ENCODE results near the gene IPPK.

The IPPK gene

DNA sequence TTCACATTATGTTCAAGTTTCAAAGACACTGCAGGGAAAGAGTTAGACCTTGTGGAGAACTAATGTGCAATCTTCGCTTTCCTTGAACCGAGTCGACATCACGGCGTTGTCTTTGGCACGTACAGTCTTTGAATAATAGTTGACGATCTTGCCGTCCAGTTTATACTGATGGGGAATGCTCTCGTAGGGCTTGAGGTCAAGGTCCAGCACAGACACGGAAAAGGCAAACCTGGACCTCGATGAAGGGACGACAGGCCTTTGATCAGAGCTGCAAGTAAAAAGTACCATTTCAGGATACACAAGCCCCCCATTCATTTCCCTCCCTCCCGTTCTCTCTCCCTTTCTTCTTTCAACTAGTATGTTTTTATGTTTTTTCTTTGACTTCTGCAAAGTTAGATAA, 54.1 kb downstream of the IPPK start:
- DNase-seq (ENCODE audit: low read depth, low spot score), result no peak

DNA sequence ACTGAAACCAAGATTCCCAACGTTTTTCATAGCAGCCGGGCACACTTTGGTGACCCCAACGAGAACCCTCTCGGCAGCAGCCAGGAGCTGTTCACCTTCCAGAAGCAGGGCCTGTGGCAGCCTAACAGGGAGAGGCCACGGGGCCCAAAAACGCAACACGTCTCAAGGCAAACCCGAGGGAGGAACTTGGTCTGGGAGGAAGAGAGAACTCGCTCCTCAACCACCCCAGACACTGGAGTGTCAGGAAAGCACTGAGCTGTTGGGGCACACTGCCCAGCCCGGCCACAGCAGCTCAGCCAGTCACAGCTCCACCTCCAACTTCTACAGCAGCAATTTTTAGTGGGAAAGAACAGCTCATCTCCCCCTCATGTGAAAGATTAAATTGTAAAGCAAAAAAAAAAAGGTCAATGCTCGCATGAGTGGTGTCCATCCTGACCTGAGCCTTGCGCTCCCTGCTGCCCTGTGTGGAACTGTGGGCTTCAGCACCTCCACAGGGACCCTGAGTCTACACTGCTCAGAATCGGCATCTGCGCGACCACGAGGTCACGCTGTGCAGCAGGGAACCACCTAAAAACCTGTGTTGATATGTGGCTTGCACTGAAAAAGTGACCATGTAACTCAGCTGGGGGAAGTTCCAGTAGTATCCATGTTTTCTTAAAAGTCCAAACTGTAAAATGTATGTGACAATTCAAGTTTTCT, 55.0 kb downstream of the IPPK start:
- no peak for DNase-seq (ENCODE audit: low read depth, low spot score)

DNA sequence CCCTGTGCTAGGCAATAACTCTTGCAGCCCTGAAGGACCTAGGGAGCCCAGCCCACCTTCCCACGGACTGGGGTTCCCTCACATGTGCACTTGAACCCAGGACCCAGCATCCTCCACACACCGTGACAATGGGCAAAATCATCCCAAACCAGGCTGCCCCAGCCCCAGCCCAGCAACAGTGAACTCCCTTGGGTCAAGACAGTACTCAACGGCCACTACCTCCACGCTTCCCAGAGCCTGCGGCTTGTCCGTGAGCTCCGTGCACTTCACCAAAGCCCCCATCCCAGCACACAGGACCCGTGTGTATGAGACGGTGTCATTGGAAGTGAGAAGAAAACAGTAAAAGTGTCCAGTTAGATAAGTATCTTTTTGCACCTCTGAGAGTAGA, 55.8 kb downstream of the IPPK start:
- no peak for DNase-seq (ENCODE audit: low read depth, low spot score)

DNA sequence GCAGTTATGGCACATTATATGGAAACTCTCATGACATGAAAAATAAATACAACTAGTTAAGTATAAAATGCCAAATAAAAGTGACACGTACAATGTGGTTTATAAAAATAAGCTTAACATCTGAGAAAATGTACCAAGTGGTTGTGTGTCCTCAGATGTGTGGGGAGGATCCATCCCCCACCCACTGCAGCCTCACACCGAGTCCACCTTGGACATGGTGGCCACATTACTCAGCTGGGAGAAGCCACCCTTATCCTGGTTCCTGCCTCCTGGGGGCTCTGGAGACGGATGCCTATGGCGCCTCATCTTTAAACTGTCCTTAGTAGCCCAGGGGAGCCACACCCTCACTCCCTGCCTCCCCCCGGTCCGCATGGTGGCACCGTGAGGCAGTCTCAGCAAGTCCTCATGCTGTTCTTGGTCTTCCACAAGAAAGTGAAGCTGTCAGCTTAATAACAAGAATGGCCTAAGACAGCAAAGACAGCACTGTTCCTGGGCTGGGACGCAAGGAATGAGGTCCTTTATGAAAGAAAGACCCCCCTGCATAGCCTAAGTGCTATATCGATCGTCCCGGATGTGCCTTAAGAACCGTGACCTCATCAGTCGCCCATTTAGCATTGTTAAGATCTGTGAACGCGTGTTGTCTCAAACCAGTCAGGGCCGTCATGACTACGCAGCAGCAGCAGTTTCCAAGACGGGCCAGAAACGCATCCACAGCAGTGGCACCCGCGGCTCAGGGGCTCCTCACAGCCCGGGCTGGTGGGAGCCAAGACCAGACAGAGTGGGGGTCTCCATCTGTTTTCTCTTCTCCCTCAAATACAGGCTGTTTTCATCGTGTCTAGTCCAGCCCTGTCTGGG, 56.4 kb downstream of the IPPK start:
- no peak for DNase-seq (ENCODE audit: low read depth, low spot score)

DNA sequence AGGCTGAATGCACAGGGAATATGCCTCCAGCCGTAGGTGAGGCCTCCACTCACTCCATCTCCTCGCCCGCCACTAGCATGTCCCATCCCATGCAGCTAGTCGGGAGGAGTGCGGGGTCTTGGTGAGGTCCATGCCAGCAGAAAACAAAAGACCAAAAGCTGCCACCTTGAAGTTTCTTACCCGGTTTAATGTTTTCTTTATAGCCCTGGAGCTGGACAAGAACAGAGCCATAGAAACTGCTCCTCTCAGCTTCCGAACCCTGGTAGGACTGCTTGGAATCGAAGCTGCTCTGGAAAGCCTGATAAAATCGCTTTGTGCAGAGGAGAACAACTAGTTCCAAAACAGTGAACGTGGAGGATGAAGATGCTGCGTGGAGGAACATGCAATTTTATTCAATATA, 57.1 kb downstream of the IPPK start:
- no peak for DNase-seq (ENCODE audit: low read depth, low spot score)

DNA sequence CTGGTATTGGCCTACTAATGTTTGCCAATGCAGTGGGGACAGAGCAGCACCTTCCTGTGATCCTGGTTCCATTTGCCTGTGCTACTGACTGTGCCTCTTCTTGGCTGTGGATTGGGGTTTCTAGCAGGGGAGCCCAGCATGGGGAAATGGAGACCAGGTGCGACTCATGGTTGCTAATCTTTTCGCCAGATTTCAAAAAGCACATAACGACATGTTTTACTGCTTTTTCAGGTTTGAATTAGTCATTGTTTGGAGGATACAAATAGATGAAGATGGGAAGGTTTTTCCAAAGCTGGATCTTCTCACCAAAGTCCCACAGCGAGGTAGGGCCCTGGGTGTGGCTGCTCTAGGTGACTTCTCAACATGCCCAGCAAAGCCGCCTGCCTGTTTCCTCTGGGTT, 57.6 kb downstream of the IPPK start:
- DNase-seq (ENCODE audit: low read depth, low spot score), result no peak

DNA sequence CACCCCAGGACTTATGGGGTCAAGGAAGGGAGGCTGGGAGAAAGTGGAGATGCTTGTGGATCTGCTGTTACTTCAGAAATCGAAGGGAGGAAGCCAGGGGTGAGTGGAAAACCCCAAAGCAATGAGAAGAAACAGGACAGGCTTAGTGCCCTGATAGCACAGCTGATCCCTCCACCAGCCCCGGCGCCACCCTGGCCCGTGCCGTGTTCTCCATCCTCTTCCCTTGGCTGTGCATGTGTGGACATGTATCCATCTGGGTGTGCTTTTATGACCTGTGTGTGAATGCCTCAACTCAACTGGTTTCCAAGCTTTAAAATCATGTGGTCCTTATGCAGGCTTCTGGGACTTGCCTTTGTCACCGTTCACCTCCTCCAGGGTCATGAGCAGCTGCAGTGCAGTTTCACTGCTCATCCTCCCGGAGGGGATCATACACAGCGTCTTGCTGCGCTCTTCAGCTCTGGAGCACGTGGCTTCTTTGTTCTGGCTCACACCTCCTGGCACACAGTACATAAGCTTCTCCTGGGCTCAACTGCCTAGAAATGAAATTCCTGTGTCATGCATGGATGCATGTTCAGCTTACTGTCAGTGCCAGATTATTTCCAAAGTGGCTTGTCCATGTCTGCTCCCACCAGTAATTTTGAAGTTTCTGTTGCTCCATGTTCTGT, 58.2 kb downstream of the IPPK start:
- DNase-seq (ENCODE audit: low read depth, low spot score), result no peak

DNA sequence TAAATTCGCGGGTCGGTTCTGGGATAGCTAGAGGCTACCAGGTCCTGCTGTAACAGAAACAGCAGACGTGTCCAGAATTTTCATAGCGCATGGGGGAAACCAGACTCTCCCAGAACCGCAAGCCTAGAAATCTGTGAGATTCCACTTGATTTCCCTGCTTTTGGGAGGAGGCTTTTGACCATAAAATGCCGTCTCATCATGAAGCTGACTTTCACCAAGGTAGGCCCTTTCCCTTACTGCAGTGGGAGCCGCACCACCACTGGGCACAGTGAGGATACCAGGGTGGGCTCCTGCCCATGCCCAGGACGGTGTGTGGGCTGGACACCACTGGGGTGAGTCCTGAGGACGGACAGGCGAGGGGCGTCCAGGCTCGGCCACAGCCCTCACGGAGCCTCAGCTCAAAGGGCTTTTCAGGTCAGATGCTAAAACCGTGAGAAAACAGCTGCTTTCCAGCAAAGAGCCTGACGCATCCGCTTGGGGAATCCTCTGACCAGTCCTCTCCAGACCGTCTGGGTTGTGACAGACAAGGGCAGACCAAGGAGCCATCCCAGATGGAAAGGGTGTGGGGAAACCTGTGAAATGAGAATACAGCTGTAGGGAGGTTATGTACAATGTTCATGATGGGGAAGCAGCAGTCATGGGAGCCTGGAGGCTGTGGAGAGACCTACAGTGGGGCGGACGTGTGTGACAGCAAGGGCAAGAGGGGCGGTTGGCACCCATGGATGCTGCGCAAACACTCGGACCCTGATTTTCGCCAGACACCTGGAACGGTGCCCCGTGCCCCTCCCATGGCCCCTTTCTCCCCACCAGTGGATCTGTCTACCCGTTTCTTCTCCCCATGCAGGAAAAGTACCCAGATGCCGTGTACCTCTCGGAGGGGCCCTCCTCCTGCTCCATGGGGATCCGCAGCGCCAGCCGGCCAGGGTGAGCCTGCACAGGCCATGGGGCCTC, 59.2 kb downstream of the IPPK start:
- DNase-seq (ENCODE audit: low read depth, low spot score), result no peak

DNA sequence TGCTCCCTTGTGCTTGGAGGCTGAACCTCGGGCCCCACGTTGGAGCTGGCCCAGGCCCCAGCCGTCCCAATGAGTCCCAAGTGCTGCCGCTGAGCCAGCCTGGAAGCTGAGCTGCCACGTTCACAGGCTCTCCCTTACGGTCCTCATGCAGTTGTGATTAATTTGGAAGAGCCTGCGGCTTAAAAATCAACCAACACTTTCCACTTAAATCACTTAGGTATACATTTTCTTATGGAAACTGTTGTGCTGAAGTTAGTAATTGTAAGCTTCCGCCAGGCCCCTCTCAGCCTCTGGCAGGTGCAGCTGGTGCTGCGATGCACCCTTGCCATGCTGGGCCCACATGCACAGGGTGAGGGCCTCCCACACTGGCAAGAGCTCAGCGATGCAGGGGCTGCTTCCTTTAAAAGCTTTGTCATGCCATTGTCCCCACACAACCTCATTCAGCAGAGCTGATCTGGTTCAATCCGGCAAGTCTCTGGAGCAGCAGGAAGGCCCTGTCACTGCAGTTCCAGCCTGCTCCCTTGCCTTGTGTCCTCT, 61.0 kb downstream of the IPPK start:
- DNase-seq (ENCODE audit: low read depth, low spot score), result no peak

DNA sequence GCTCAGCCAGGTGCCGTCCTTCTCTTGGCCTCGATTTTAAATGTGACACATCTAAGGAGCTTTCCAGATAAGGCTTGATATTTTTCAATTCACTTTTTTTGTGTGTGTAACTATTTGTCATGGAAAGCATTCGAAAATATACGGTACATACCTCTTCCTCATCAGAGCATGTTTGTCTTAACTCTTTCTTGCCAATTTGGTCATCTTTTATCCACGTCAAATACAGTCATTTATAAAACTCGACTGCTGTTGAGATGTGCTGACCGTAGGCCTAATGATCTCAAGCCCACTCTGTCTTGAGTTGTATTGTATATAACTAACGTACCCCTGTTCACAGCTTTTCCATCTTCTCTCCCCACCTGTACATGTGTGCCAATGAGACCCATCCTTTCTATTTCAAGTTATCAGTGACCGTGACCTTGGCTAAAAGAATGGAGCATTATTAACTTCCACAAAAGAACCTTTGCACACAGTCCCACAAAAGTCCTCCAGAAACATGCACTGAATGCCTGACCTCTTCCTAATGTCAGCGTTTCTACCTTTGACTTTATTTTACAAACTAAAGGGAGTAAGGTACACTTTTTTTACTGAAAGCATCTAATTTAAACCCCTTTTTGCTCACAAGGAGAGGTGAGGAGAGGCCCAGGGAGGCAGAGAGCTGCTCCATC, 61.6 kb downstream of the IPPK start:
- no peak for DNase-seq (ENCODE audit: low read depth, low spot score)

DNA sequence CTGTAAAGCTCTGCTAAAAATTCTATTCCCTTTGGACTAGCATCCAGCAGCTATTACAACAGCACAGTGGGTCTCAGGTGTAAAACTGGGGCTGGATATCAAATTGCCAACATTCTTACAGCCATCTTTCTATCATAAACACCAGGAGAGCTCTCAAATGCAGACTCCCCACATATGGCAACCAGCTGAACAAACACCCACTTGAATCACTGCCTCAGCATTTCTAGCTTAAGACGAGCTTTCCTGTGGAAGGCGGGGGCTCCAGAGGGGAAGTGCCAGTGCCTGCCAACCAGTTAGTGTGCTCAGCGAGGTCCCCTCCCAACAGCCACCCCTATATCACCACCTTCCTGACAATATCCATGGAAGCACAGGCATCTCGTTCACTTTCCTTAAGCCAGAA, 62.2 kb downstream of the IPPK start:
- no peak for DNase-seq (ENCODE audit: low read depth, low spot score)

DNA sequence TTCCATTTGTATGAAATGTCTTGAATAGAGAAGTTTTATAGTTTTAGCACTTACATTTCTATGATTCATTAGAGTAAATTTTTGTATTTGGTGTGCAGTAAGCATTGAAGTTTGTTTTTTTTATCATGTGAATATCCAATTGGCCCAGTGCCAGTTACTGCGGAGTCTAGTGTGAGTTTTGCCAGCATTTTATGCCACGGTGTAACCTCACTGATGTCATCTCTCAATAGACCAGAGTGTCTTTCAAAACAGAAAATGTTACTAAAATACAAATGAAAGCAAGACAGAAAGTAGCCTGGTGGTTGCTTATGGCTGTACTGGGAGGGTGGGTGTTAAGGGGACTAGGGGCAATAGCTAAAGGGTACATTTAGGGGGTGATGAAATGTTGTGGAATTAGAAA, 62.8 kb downstream of the IPPK start:
- DNase-seq (ENCODE audit: low read depth, low spot score), result no peak

DNA sequence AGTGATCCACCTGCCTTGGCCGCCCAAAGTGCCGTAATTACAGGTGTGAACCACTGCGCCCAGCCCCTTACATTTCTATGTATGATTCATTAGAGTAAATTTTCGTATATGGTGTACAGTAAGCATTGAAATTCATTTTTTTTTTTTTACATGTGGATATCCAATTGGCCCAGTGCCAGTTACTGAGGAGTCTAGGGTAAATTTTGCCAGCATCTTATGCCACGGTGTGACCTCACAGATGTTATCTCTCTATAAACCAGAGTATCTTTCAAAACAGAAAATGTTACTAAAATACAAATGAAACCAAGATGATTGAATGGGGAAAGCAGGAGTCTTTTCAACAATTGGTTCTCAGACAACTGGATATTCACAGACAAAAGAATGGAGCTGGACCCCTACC, 64.7 kb downstream of the IPPK start:
- DNase-seq (ENCODE audit: low read depth, low spot score), result no peak

DNA sequence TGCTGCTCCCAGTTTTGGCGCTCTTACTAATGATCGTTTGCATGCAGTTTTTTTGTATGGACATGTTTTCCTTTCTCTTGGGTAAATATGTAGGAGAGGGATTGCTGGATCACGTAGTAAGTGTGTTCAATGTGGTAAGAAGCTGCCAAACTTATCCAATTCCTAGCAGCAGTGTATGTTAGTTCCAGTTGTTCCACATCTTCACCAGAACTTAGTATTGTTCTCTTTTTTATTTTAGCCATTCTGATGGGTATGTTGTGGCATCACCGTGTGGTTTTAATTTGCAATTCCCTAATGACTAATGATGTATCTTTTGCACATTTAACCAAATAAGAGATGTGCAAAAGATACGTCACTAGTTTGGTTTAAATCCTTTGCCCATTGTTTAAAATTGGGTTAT, 65.9 kb downstream of the IPPK start:
- no peak for DNase-seq (ENCODE audit: low read depth, low spot score)

DNA sequence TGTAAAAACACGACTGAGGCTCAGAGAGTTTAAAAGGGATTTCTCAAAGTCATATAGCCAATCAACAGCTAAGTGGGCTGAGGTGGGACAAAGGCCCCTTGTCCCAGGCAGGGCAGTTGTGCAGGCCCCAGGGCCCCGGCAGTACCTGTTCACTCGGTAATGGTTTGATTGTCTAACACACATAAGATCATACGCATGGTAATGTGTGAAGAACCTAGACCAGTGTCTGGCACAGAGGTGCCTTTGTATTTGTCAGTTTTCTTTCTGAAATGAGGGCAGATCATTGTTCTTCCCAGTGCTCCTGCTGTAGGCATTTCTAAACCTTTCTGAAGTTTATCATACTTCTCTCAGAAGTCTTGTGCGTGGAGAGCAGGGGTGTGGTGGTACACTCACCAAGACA, 66.8 kb downstream of the IPPK start:
- no peak for DNase-seq (ENCODE audit: low read depth, low spot score)

DNA sequence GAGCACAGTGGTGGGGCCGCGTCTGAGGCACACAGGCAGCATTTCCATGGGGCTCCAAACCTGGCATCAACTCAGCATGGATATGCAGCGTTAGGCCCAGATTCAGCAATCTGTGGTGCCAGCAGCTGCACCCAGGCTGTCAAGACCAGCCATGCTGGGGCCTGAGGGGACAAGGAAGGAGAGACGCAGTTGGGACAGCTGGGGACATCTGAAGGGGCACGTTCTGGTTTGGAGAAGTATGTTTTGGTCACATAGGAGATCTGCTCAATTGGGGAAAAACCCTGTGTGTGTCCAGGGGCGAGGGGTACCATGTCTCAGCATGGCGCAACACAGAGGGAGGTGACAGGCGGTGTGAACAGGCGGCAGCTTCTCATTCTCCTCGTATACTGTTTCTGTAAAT, 67.5 kb downstream of the IPPK start:
- DNase-seq (ENCODE audit: low read depth, low spot score), result no peak

DNA sequence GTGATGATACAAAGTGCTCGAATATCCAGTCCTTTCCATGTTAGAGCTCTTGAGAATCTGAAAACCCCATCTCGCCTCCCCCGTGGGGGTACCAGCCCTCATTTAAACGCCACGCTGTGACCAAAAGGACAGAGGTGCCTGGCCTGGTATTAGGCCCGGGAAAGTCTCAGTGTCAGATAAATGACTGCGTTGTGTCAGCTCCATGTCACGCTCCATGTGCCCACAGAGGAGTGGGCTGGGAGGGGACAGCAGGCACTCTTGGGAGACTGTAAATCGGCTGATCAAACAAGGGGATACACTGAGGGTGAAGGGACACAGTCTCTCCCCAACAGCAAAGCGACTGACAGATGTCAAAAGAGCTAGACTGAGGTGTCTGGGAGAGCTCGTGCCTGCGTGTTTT, 68.5 kb downstream of the IPPK start:
- DNase-seq (ENCODE audit: low read depth, low spot score), result no peak

DNA sequence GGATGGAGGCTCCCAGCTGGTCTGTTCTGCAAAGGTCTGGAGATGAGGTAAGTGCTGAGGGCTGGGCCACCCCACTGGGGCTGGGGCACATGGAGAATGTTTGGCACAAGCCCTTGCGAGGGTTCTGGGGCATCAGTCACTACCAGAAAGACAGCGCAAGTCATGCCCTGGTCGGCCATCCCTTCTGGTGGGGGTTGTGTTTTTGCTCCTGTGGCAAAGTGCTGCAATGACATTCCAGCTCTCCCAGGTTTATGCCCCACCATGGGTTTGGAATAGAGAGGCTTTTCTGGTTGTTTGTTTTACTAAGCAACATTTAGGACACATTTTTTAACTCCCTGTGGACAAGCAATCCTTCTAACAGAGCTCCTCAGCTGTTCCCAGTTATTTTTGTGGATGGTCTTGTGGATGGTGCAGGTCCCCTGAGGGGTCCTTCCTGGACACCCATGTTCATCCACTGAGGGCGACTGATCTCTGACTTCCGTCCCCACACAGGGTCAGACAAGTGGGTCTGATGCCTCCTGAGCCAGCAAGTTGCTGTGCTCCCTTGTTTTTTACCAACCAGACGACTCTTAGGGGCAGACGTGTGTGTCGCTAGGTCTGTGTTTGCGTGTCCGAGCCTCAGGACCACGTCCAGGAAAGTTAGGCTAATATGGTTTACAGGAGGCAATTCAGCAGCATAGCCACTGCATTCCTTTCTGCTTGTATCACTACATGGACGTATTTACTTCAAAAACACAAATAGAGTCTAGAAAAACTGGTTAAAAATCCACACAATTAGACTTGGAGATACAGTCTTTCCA, 69.3 kb downstream of the IPPK start:
- no peak for DNase-seq (ENCODE audit: low read depth, low spot score)

DNA sequence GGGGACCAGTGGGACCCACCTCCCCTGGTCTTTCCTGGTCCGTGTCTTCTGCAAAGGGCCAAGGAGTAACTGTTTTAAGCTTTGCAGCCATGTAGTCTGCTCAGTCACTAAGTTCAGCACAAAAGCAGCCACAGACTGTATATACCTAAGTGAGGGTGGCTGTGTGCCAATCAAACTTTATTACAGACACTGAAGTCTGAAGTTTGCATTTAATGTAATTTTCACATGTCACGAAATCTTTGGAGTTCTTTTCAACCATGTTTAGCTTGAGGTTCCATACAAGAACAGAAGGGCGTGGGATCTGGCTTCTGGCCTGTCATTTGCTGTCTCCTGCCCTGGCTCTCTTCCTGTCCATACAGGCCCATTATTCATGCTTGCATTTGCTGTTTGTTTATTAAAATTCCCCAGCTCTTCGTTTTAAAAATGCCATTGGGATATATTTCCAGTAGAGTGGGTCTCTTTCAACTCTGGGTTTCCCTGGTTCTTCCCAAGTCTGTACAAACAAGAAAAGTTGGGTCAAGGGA, 69.9 kb downstream of the IPPK start:
- DNase-seq (ENCODE audit: low read depth, low spot score), result no peak

DNA sequence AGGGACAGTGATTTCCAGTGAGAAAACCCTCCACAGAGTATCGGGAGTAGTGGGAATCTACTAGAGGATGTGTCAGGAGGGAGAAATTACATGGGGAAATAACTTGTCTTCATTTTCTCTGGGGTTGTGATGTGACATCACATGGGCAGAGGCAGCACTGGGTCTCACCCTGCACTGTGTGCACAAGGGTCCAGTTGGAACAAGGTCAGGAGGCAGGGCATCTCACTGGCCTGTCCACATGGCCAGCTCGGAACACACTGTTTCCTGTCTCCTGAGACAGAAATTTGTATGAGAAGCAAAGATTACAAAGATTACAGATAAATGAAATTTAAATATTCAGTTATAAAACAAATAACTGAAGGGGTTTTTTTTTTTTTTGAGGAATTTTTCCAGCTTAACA, 71.5 kb downstream of the IPPK start:
- DNase-seq (ENCODE audit: low read depth, low spot score), result no peak

Data from activated CD4-positive, CD25-positive, alpha-beta regulatory T cell treated with anti-CD3 and anti-CD28 coated beads, Interleukin-2, amount 50 U/mL, for 16 hours (primary cell).